Ovary (tissue), 3 donors: ENCODE data around the gene KRT31.

Source experiments
- POLR2A ChIP-seq: fragments of 450-650 bp; IDR thresholded peaks from one replicate; pipeline ENCODE4 v1.6.1; 2017; ENCODE audit warnings: antibody characterized with exemption, mild to moderate bottlenecking, moderate library complexity
- TF ChIP-seq, protein P1 (sequence below), 3 donors: fragments of 450-650 bp in 2 of 3; fragments of 200-600 bp in 1 of 3; IDR thresholded peaks; one replicate each; pipeline versions ENCODE4 v1.5.1 to v1.8.0; 2016 to 2022; ENCODE audit warnings: antibody characterized with exemption in 3 of 3, mild to moderate bottlenecking in 1 of 3
- donor health status: DM: no; HTN: no; CAD: no.

DNA sequence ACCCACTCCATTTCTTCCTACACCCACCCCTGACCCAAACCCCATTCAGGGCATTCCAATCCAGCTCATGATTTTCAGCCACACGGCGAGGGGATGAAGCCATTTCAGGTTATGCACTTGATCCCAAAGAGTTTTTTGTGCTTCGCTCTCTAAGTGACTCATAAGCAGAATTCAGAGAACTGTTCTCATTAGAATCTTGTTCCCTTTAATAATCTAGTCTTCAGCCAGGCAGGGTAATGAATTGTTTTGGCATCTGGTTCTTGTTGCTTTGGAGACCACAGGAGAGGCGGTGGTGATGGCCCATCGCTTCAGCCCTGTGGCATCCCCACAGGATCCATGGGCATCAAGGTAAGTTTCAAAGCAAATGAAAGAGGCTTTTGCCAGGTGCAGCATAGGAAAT is 4.8 kb upstream of the KRT31 start:
- TF ChIP-seq POLR2A, result no peak
- TF ChIP-seq, protein P1, sequence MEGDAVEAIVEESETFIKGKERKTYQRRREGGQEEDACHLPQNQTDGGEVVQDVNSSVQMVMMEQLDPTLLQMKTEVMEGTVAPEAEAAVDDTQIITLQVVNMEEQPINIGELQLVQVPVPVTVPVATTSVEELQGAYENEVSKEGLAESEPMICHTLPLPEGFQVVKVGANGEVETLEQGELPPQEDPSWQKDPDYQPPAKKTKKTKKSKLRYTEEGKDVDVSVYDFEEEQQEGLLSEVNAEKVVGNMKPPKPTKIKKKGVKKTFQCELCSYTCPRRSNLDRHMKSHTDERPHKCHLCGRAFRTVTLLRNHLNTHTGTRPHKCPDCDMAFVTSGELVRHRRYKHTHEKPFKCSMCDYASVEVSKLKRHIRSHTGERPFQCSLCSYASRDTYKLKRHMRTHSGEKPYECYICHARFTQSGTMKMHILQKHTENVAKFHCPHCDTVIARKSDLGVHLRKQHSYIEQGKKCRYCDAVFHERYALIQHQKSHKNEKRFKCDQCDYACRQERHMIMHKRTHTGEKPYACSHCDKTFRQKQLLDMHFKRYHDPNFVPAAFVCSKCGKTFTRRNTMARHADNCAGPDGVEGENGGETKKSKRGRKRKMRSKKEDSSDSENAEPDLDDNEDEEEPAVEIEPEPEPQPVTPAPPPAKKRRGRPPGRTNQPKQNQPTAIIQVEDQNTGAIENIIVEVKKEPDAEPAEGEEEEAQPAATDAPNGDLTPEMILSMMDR (IDR thresholded peaks at IDR 0.05), result no peak
